H9 (cell line): ENCODE data around the gene DHPS. TPM values are rescaled to one million over a fixed set of nuclear protein-coding genes. Genes with fewer than 3 reads are reported as not detected.

Source experiments
- DNase-seq: peaks from one replicate; pipeline ENCODE4 v3.0.0-alpha.2; 2017
- H2AFZ ChIP-seq: one replicate; pipeline ENCODE4 v1.6.1; 2013; ENCODE audit warnings: mild to moderate bottlenecking, low read length, control low read depth, moderate library complexity
- H2AK5ac ChIP-seq: 2 replicates; pipeline ENCODE4 v1.6.1; 2013; ENCODE audit warnings: low read length, control low read depth, mixed read lengths; ENCODE audit not compliant: insufficient read length
- H2BK120ac ChIP-seq: one replicate; pipeline ENCODE4 v1.6.1; 2013; ENCODE audit warnings: low read depth, mild to moderate bottlenecking, low read length, control low read depth, inconsistent platforms; ENCODE audit not compliant: poor library complexity, severe bottlenecking
- H2BK12ac ChIP-seq: 2 replicates; pipeline ENCODE4 v1.6.1; 2013; ENCODE audit warnings: low read length, control low read depth, mixed read lengths, low read depth; ENCODE audit not compliant: insufficient read length
- H2BK15ac ChIP-seq: 2 replicates; pipeline ENCODE4 v1.6.1; 2013; ENCODE audit warnings: low read depth, low read length, control low read depth
- H2BK20ac ChIP-seq: one replicate; pipeline ENCODE4 v1.6.1; 2013; ENCODE audit warnings: low read depth, mild to moderate bottlenecking, low read length, control low read depth, inconsistent platforms; ENCODE audit not compliant: poor library complexity, severe bottlenecking
- H2BK5ac ChIP-seq: 2 replicates; pipeline ENCODE4 v1.6.1; 2013; ENCODE audit warnings: low read length, control low read depth, mixed read lengths; ENCODE audit not compliant: insufficient read length
- H3K14ac ChIP-seq: 2 replicates; pipeline ENCODE4 v1.6.1; 2013; ENCODE audit warnings: low read length, control low read depth; ENCODE audit not compliant: insufficient read depth
- H3K18ac ChIP-seq: 2 replicates; pipeline ENCODE4 v1.6.1; 2013; ENCODE audit warnings: low read depth, mild to moderate bottlenecking, mixed read lengths, low read length, control low read depth; ENCODE audit not compliant: insufficient read length
- H3K23ac ChIP-seq: 2 replicates; pipeline ENCODE4 v1.6.1; 2013; ENCODE audit warnings: low read length, control low read depth, mixed read lengths, low read depth; ENCODE audit not compliant: insufficient read length
- H3K23me2 ChIP-seq: 2 replicates; pipeline ENCODE4 v1.6.1; 2013; ENCODE audit warnings: low read depth, mild to moderate bottlenecking, mixed read lengths, low read length, control low read depth; ENCODE audit not compliant: insufficient read length, poor library complexity, severe bottlenecking
- H3K27ac ChIP-seq: 2 replicates; pipeline ENCODE4 v1.5.1; 2013; ENCODE audit warnings: low read length, control low read depth, mixed read lengths, low read depth; ENCODE audit not compliant: insufficient read length
- H3K27me3 ChIP-seq: 2 replicates; pipeline ENCODE4 v1.6.1; 2013; ENCODE audit warnings: low read length, control low read depth, inconsistent platforms; ENCODE audit not compliant: insufficient read depth
- H3K4ac ChIP-seq: 2 replicates; pipeline ENCODE4 v1.6.1; 2013; ENCODE audit warnings: low read depth, mild to moderate bottlenecking, control low read depth, inconsistent platforms, low read length, moderate library complexity
- H3K4me1 ChIP-seq: 2 replicates; pipeline ENCODE4 v1.6.1; 2013; ENCODE audit warnings: low read length, control low read depth, inconsistent platforms; ENCODE audit not compliant: insufficient read depth
- H3K4me2 ChIP-seq: 2 replicates; pipeline ENCODE4 v1.6.1; 2013; ENCODE audit warnings: low read length, control low read depth, mixed read lengths; ENCODE audit not compliant: insufficient read length, insufficient read depth
- H3K56ac ChIP-seq: 2 replicates; pipeline ENCODE4 v1.6.1; 2013; ENCODE audit warnings: low read depth, mild to moderate bottlenecking, mixed read lengths, low read length, control low read depth; ENCODE audit not compliant: insufficient read length
- H3K79me1 ChIP-seq: 2 replicates; pipeline ENCODE4 v1.6.1; 2013; ENCODE audit warnings: low read depth, mild to moderate bottlenecking, moderate library complexity, low read length, control low read depth, inconsistent platforms; ENCODE audit not compliant: insufficient read depth, poor library complexity, severe bottlenecking
- H3K79me2 ChIP-seq: 2 replicates; pipeline ENCODE4 v1.6.1; 2013; ENCODE audit warnings: low read length, control low read depth, inconsistent platforms; ENCODE audit not compliant: insufficient read depth
- H3K9ac ChIP-seq: 2 replicates; pipeline ENCODE4 v1.6.1; 2013; ENCODE audit warnings: low read length, control low read depth, mixed read lengths; ENCODE audit not compliant: insufficient read length; ENCODE audit errors: extremely low read depth
- H3K9me3 ChIP-seq: one replicate; pipeline ENCODE4 v1.6.1; 2013; ENCODE audit warnings: low read depth, low read length, inconsistent platforms; ENCODE audit not compliant: control insufficient read depth
- H3T11ph ChIP-seq: one replicate; pipeline ENCODE4 v1.6.1; 2013; ENCODE audit warnings: mild to moderate bottlenecking, low read length, control low read depth, inconsistent platforms
- H4K20me1 ChIP-seq: one replicate; pipeline ENCODE4 v1.6.1; 2013; ENCODE audit not compliant: control insufficient read depth, insufficient read length, insufficient read depth
- H4K5ac ChIP-seq: 2 replicates; pipeline ENCODE4 v1.6.1; 2013; ENCODE audit warnings: low read depth, mild to moderate bottlenecking, mixed read lengths, low read length, control low read depth; ENCODE audit not compliant: insufficient read length
- H4K8ac ChIP-seq: replicated peaks from 2 replicates; pipeline ENCODE4 v1.6.1; 2013; ENCODE audit warnings: low read length, control low read depth, mixed read lengths, low read depth; ENCODE audit not compliant: insufficient read length
- H4K91ac ChIP-seq: 2 replicates; pipeline ENCODE4 v1.6.1; 2013; ENCODE audit warnings: low read depth, mild to moderate bottlenecking, moderate library complexity, mixed read lengths, low read length, control low read depth; ENCODE audit not compliant: insufficient read length
- H3K27ac Mint-ChIP-seq, 3 experiments: 2 replicates in 2 of 3; 3 replicates in 1 of 3; pipeline ENCODE4 v1.8.0; 2020 to 2021; ENCODE audit warnings: mixed read lengths in 3 of 3, mild to moderate bottlenecking in 1 of 3, moderate library complexity in 1 of 3
- H3K27me3 Mint-ChIP-seq: 2 replicates; pipeline ENCODE4 v1.8.0; 2021; ENCODE audit warnings: low read depth, mild to moderate bottlenecking, moderate library complexity, mixed read lengths
- H3K36me3 Mint-ChIP-seq, 3 experiments: 2 replicates in 2 of 3; 3 replicates in 1 of 3; pipeline ENCODE4 v1.8.0; 2020 to 2021; ENCODE audit warnings: low read depth in 3 of 3, mixed read lengths in 3 of 3; ENCODE audit not compliant: insufficient read depth in 1 of 3
- H3K4me1 Mint-ChIP-seq, 2 experiments: 2 replicates each; pipeline ENCODE4 v1.8.0; 2020; ENCODE audit warnings: mixed read lengths in 2 of 2
- H3K4me3 Mint-ChIP-seq, 2 experiments: 2 replicates in 1 of 2; 3 replicates in 1 of 2; pipeline ENCODE4 v1.8.0; 2020 to 2021; ENCODE audit warnings: mild to moderate bottlenecking in 2 of 2, mixed read lengths in 2 of 2, moderate library complexity in 1 of 2
- H3K9me3 Mint-ChIP-seq, 2 experiments: 2 replicates in 1 of 2; 3 replicates in 1 of 2; pipeline ENCODE4 v1.8.0; 2020; ENCODE audit warnings: mild to moderate bottlenecking in 2 of 2, mixed read lengths in 2 of 2, moderate library complexity in 1 of 2
- CTCF ChIP-seq: fragments of 200-600 bp; sonication (generic); conservative IDR thresholded peaks from 3 replicates; pipeline ENCODE4 v1.8.0; 2021; ENCODE audit warnings: antibody characterized with exemption, mild to moderate bottlenecking
- WGBS: extraction: QIAGEN DNeasy Blood & Tissue Kit; methylation state at CpG from one replicate; pipeline ENCODE4 v1.1.7; 2013; ENCODE audit warnings: missing lambda C conversion rate, low lambda C conversion rate, mixed read lengths; ENCODE audit not compliant: insufficient read length; ENCODE audit errors: extremely low coverage; 5-methylcytosine and 5-hydroxymethylcytosine counted together
- total RNA-seq: library from RNA; stranded (reverse); gene quantifications from 2 replicates; pipeline ENCODE4 v1.2.1, GENCODE V29; 2021

Gene DHPS
- total RNA-seq, 1 experiment from 2014 or later: 94.9 TPM

- Mint-ChIP-seq H3K27me3 (no peaks in the 10 kb centered on the region), H3K9me3 (no peaks in the 10 kb centered on the region), H3K36me3 (peaks cover 53 to 87% (median 86%) of the 10 kb centered on the region in 3 experiments; a peak in 6 of 7 replicates), H3K4me3 (no peak overlapping the region), H3K27ac (no peak overlapping the region), H3K4me1 (no peaks in the 10 kb centered on the region)
- no peak overlapping the region for H3K56ac ChIP-seq
- no peak overlapping the region for H4K8ac ChIP-seq
- no peak overlapping the region for H2BK5ac ChIP-seq
- no peak overlapping the region for H3K4me2 ChIP-seq
- no peak overlapping the region for H2BK12ac ChIP-seq
- WGBS: no CpG with 5 or more reads among the region's 17 CpGs
- H4K5ac ChIP-seq: no peak overlapping the region
- no peaks in the 10 kb centered on the region for H3K79me2 ChIP-seq
- H2AK5ac ChIP-seq: no peak overlapping the region
- H2BK120ac ChIP-seq: no peak overlapping the region
- H3K4me1 ChIP-seq: no peaks in the 10 kb centered on the region
- no peaks in the 10 kb centered on the region for H3K27me3 ChIP-seq
- H3K9me3 ChIP-seq: no peaks in the 10 kb centered on the region
- TF ChIP-seq CTCF: no peak
- no peak overlapping the region for H3K9ac ChIP-seq
- H2AFZ ChIP-seq: no peak overlapping the region
- DNase-seq: no peak
- no peak overlapping the region for H2BK15ac ChIP-seq
- no peak overlapping the region for H4K91ac ChIP-seq
- no peaks in the 10 kb centered on the region for H3K23me2 ChIP-seq
- no peak overlapping the region for H3K18ac ChIP-seq
- no peak overlapping the region for H3K4ac ChIP-seq
- no peaks in the 10 kb centered on the region for H3K79me1 ChIP-seq
- H3T11ph ChIP-seq: no peak overlapping the region
- no peak overlapping the region for H3K14ac ChIP-seq
- no peak overlapping the region for H2BK20ac ChIP-seq
- no peaks in the 10 kb centered on the region for H4K20me1 ChIP-seq
- no peak overlapping the region for H3K23ac ChIP-seq
- no peak overlapping the region for H3K27ac ChIP-seq
Observed at GRCh38 chr19:12711187-12711586, 29.5 kb upstream of the DHPS start.
